ENCODE data around the gene FGD5. TPM values are rescaled to one million over a fixed set of nuclear protein-coding genes. Genes with fewer than 3 reads are reported as not detected.
A peak's percentile ranks its signal among the peaks of the same experiment; 100 is the strongest.

The FGD5 gene
- total RNA-seq, 1 experiment from 2014 or later = not detected

DNA sequence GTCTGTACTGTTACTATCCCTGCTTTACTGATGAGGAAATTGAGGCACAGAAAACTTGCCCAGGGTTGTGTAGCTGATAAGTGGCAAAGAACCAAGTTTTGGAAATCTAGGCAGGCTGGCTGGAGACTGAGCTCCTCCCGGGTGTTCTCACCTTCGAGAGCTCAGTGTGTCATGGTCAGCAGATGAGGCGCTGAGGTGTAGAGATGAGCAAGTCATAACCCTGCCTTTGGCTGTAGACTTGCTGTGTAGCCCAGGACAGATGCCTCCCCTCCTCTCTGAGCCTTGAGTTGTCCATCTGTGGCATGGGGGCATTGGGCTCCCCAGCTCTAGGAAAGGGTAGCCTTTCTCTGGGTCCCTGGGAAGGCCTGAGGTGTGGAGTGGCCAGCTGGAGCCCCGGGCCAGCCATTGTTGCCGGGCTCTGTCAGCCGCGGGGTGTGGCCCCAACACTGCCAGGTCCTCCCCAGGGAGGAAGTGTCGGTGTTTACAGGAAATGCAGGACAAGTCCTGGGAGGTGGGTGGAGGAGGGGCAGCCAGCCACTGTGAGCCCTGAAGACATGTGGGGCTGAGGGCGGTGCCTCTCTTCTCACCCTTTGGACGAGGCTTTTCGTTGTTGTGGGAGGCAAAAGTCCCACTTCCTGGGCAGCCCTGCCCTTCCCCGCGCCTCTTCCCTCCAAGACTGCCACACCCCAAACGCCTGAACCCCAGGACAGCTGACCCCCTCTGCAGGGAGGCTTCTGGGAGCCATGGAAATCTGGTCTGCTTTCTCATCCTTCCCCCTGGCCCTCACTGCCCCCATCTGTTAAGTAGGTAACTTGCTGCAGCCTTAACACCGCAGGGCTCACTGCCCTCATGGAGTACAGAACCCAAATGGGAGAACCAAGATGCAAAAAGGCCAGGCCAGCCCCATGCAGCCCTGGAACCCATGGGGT is 29.1 kb downstream of the FGD5 start:
- DNase-seq (ENCODE audit: low spot score) = peak; percentile 36

GRCh38 chr3:14848906-14849305 is 30.1 kb downstream of the FGD5 start:
- DNase-seq (ENCODE audit: low spot score) = no peak

DNA sequence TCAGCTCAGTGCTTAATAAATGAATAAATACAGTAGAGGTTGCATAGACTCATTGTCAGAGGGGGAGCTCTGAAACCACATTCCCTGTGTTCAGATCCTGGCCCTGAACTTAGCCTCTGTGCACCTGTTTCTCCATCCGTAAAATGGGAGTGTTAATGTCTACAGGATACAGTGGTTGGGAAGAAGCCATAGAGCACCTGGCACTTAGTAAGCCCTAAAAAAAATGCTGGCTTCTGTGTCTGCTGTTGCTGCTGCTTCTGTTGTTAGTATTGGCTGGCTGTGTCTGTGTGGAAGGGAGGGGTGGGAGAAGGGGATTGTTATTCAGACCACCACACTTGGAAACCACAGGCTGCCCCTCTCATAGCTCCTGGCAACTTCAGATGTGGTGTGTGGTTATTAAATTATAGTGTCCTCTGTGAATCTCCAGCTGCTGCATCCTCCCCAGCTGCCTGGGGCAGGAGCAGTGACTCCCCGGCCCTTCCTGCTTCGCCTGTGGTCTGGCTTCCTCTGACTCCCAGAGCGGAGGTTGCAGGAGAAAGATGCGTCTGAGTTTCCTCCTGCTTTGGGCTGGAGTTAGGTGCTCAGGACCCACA is 31.0 kb downstream of the FGD5 start:
- no peak for DNase-seq (ENCODE audit: low spot score)

DNA sequence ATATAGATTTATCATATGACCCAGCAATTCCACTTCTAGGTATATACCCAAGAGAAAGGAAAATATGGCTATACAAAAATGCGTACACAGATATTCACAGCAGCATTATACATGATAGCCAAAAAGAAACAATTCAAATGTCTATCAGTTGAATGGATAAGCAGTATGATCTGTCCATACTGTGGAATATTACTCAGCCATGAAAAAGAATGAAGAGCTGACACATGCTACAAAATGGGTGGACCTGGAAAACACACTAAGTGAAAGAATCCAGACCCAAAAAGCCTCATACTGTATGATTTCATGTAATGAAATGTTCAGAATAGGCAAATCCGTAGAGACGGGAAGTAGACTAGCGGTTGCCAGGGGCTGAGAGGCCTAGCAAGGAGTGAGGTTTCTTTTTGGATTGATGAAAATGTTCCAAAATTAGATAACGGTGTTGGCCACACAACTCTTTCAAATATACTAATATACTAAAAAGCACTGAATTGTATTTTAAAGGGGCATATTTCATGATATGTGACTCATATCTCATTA is 33.4 kb downstream of the FGD5 start:
- no peak for DNase-seq (ENCODE audit: low spot score)

GRCh38 chr3:14852717-14853116 is 34.0 kb downstream of the FGD5 start:
- DNase-seq (ENCODE audit: low spot score) = no peak

DNA sequence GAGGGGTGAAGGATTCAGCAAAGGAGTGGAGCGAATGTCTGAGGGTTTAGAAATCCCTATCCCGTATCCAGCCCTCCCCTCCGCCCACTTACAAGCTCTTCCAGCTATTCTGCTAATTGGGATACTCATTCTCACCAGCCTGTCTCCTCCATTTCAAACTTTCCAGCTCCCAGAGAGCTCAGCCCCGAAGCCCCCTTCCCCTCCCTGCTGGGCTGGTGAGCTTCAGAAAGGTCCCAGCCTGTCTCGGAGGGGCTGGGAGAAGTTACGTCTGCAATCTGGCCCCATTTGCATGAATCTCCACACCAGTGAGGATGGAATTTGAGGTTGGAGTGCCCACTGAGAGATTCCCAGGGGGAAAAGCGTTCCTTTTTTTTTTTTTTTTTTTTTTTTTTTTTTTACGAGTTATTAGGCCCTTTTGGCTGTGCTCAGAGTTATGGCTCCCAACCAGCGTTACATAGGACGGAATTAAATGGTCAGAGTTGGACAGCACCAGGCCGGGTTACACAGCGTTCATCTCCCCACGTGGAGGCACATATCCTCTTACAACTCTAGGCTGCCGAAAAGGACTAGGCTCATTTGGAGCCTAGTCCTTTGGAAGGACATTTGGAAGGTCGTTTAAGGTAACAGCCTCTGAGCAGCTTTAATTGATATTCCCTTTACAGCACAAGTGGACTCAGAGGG is 34.6 kb downstream of the FGD5 start:
- DNase-seq (ENCODE audit: low spot score) = no peak

GRCh38 chr3:14857506-14857905 is 38.7 kb downstream of the FGD5 start:
- DNase-seq (ENCODE audit: low spot score) = peak; percentile 21

GRCh38 chr3:14858105-14858504 is 39.3 kb downstream of the FGD5 start:
- no peak for DNase-seq (ENCODE audit: low spot score)

DNA sequence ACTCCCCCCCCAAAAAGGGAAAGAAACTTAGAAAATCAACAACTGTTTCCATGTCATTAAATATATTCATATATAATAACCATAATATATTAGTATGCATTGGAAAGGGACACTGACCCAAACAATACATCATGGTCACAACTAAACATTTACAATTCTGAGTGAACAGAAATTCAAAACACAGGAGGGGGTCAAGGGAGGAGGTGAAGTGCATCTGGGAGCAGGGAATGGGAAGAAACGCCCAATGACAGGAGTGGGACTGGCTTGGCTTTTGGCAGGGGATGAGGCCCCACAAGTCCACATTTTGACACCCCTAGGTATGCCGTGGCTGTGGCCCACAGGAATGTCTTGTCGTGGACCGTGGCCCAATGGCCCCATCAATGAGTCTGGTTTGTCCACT is 41.1 kb downstream of the FGD5 start:
- no peak for DNase-seq (ENCODE audit: low spot score)

GRCh38 chr3:14861031-14861430 is 42.3 kb downstream of the FGD5 start:
- DNase-seq (ENCODE audit: low spot score) = no peak

DNA sequence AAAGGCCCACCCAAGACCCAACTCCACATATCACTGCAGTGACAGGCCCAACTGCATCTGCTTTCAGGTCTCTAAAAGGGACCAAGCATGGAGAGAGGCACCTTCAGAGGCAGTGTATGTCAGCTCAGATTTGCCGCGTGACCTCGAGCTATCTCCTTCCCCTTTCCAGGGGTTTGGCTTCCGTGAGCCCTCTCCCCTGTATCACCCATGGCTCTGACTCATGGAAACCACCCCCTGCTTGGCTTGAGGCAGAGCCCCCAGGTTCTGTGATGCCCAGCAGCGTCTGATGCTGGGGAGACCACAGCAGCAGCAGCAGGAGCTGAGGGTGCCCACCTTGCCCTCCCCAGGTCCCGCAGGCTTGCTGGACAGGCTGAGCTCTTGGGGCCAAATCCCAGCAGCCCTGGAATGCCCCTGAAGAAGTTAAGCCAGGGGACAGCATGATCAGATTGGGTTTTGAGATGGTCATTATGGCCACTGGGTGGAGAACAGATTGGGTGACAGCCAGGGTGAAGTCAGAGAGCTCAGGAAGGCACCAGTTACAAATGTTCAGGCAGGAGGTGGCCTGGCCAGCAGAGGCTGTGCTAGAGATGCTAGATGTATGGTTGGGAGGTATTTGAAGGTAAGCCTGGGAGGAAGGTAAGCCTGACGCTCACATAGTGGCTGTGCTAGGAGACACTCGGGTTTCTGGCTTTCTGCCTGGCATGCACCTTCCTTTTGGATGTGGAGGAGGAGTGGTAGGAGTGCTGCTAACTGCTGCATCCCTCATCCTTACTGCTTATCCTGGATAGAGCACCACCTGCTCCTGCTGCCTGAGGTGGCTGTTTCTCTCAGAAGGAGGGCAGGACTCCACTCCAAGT is 42.9 kb downstream of the FGD5 start:
- DNase-seq (ENCODE audit: low spot score) = no peak

- no peak for DNase-seq (ENCODE audit: low spot score)
These were observed 43.5 kb downstream of the FGD5 start for GRCh38 chr3:14862303-14862660.

- DNase-seq (ENCODE audit: low spot score) = no peak
These were observed 44.0 kb downstream of the FGD5 start for GRCh38 chr3:14862661-14863230.

- DNase-seq (ENCODE audit: low spot score) = no peak
These were observed 44.8 kb downstream of the FGD5 start for GRCh38 chr3:14863333-14864100.

- DNase-seq (ENCODE audit: low spot score) = no peak
These were observed 45.4 kb downstream of the FGD5 start for GRCh38 chr3:14864131-14864530.

DNA sequence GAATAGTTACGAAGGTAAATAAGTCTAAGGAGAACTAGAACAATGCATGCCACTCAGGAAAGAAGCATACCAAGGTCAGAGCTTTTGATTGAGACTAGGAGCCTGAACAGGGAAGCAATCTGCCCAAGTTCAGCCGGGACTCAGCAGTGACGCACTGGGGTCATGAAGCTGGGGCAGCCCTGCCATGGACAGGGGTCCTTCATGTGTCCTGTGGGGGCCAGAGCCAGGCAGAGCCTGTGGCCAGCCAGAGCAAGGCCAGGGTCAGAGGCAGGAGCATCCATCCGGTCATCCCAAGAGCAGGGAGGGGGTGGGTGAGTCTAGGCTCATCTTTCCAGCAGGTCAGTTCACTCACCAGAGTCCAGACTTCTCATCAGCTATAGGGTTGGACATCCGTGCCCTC is 47.9 kb downstream of the FGD5 start:
- DNase-seq (ENCODE audit: low spot score) = no peak

- no peak for DNase-seq (ENCODE audit: low spot score)
These were observed 49.3 kb downstream of the FGD5 start for GRCh38 chr3:14867936-14868570.

GRCh38 chr3:14869917-14870782 is 51.4 kb downstream of the FGD5 start:
- DNase-seq (ENCODE audit: low spot score) = no peak

- no peak for DNase-seq (ENCODE audit: low spot score)
These were observed 52.0 kb downstream of the FGD5 start for GRCh38 chr3:14870783-14871060.

All from A172 (cell line).